ENCODE results near the gene TTC28.

TTC28 gene

DNA sequence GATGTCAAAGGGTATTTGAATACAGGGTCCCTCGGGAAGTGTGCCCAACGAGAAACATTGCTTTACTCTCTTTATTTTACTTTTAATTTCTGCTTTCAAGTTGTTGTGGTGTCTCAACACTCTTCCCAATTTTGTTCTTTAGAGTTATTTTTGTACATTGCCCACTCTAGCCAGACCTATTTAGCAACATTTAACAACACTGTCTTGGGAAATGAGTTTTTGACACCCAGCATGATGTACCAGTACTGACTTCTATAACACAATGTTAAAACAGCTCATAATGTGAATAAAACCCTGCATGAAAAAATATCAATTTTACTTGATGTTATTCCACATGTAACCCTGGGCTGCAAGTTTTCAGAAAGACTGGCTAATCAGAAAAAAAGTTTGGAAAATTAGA, 410.4 kb downstream of the TTC28 start:
- no peak for TF ChIP-seq EZH2phosphoT487 (conservative IDR thresholded peaks at IDR 0.05; ENCODE audit: low read length)
- no peak for TF ChIP-seq CTCF (IDR thresholded peaks at IDR 0.05; ENCODE audit: insufficient read depth, low read length, poor library complexity, severe bottlenecking)
- Histone ChIP-seq H3F3A (ENCODE audit: insufficient read depth) (no peaks in the 10 kb centered on the region), H3K27me3 (ENCODE audit: low read length) (no peaks in the 10 kb centered on the region), H3K9ac (ENCODE audit: low read length) (no peak overlapping the region), H3K9me3 (ENCODE audit: insufficient read depth, low read length) (no peaks in the 10 kb centered on the region), H3K9me2 (replicated peaks; ENCODE audit: insufficient read depth, low read length) (no peaks in the 10 kb centered on the region), H3K4me3 (ENCODE audit: insufficient read depth, low read length, poor library complexity, severe bottlenecking) (no peak overlapping the region), H3K4me2 (ENCODE audit: low read depth, low read length, poor library complexity, severe bottlenecking) (no peak overlapping the region), H3K27ac (ENCODE audit: low read depth, low read length) (no peak overlapping the region), H2AFZ (ENCODE audit: low read depth, low read length, severe bottlenecking) (no peak overlapping the region), H3K36me3 (ENCODE audit: low read length) (no peaks in the 10 kb centered on the region), H3K79me2 (ENCODE audit: insufficient read depth, low read length) (no peaks in the 10 kb centered on the region), H4K20me1 (ENCODE audit: low read depth, low read length) (no peaks in the 10 kb centered on the region)

- no peak overlapping the region for H3K4me3 ChIP-seq (ENCODE audit: insufficient read depth, low read length, poor library complexity, severe bottlenecking)
- H3K27me3 ChIP-seq (ENCODE audit: low read length): no peaks in the 10 kb centered on the region
- H3K36me3 ChIP-seq (ENCODE audit: low read length): no peaks in the 10 kb centered on the region
- H2AFZ ChIP-seq (ENCODE audit: low read depth, low read length, severe bottlenecking): no peak overlapping the region
- H3K9me3 ChIP-seq (ENCODE audit: insufficient read depth, low read length): no peaks in the 10 kb centered on the region
- no peak overlapping the region for H3K27ac ChIP-seq (ENCODE audit: low read depth, low read length)
- TF ChIP-seq EZH2phosphoT487 (conservative IDR thresholded peaks at IDR 0.05; ENCODE audit: low read length) (no peak), CTCF (IDR thresholded peaks at IDR 0.05; ENCODE audit: insufficient read depth, low read length, poor library complexity, severe bottlenecking) (no peak)
- H3K9ac ChIP-seq (ENCODE audit: low read length): no peak overlapping the region
- H3K4me2 ChIP-seq (ENCODE audit: low read depth, low read length, poor library complexity, severe bottlenecking): no peak overlapping the region
- no peaks in the 10 kb centered on the region for H4K20me1 ChIP-seq (ENCODE audit: low read depth, low read length)
- no peaks in the 10 kb centered on the region for H3K79me2 ChIP-seq (ENCODE audit: insufficient read depth, low read length)
- no peaks in the 10 kb centered on the region for H3F3A ChIP-seq (ENCODE audit: insufficient read depth)
- no peaks in the 10 kb centered on the region for H3K9me2 ChIP-seq (replicated peaks; ENCODE audit: insufficient read depth, low read length)
Observed at GRCh38 chr22:28268850-28269249, 410.8 kb downstream of the TTC28 start.

GRCh38 chr22:28268171-28268570, 411.5 kb downstream of the TTC28 start:
- H3K27ac ChIP-seq (ENCODE audit: low read depth, low read length): no peak overlapping the region
- H3K9me3 ChIP-seq (ENCODE audit: insufficient read depth, low read length): no peaks in the 10 kb centered on the region
- no peak overlapping the region for H3K4me2 ChIP-seq (ENCODE audit: low read depth, low read length, poor library complexity, severe bottlenecking)
- no peaks in the 10 kb centered on the region for H4K20me1 ChIP-seq (ENCODE audit: low read depth, low read length)
- H3F3A ChIP-seq (ENCODE audit: insufficient read depth): no peaks in the 10 kb centered on the region
- no peaks in the 10 kb centered on the region for H3K9me2 ChIP-seq (replicated peaks; ENCODE audit: insufficient read depth, low read length)
- no peak overlapping the region for H2AFZ ChIP-seq (ENCODE audit: low read depth, low read length, severe bottlenecking)
- H3K36me3 ChIP-seq (ENCODE audit: low read length): no peaks in the 10 kb centered on the region
- H3K4me3 ChIP-seq (ENCODE audit: insufficient read depth, low read length, poor library complexity, severe bottlenecking): no peak overlapping the region
- TF ChIP-seq CTCF (IDR thresholded peaks at IDR 0.05; ENCODE audit: insufficient read depth, low read length, poor library complexity, severe bottlenecking) (no peak), EZH2phosphoT487 (conservative IDR thresholded peaks at IDR 0.05; ENCODE audit: low read length) (no peak)
- H3K27me3 ChIP-seq (ENCODE audit: low read length): no peaks in the 10 kb centered on the region
- H3K9ac ChIP-seq (ENCODE audit: low read length): no peak overlapping the region
- no peaks in the 10 kb centered on the region for H3K79me2 ChIP-seq (ENCODE audit: insufficient read depth, low read length)

DNA sequence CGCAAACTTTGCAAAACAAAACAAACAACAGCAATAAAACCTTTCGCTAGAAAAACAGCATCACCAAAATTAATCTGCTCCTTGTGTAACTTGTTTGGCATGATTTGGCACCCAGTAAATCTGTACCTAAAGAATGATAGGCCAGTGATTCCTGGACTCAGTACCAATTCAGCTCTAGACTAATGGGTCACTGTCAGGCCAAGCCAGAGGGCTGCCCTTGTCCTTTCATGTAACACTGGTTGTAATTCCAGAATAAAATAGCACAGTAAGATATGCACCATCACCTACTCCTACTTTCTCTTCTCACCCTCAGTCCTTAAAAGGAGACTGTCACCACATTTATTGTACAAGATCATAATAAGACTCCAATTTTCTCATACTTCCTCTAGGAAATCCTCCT, 419.0 kb downstream of the TTC28 start:
- Histone ChIP-seq H3K9ac (ENCODE audit: low read length) (no peak overlapping the region), H4K20me1 (ENCODE audit: low read depth, low read length) (no peaks in the 10 kb centered on the region), H3F3A (ENCODE audit: insufficient read depth) (no peaks in the 10 kb centered on the region), H3K9me3 (ENCODE audit: insufficient read depth, low read length) (no peaks in the 10 kb centered on the region), H3K36me3 (ENCODE audit: low read length) (no peaks in the 10 kb centered on the region), H3K9me2 (replicated peaks; ENCODE audit: insufficient read depth, low read length) (no peaks in the 10 kb centered on the region), H3K27ac (ENCODE audit: low read depth, low read length) (no peak overlapping the region), H2AFZ (ENCODE audit: low read depth, low read length, severe bottlenecking) (no peak overlapping the region), H3K27me3 (ENCODE audit: low read length) (no peaks in the 10 kb centered on the region), H3K4me3 (ENCODE audit: insufficient read depth, low read length, poor library complexity, severe bottlenecking) (no peak overlapping the region), H3K4me2 (ENCODE audit: low read depth, low read length, poor library complexity, severe bottlenecking) (no peak overlapping the region), H3K79me2 (ENCODE audit: insufficient read depth, low read length) (no peaks in the 10 kb centered on the region)
- TF ChIP-seq CTCF (IDR thresholded peaks at IDR 0.05; ENCODE audit: insufficient read depth, low read length, poor library complexity, severe bottlenecking): no peak
- TF ChIP-seq EZH2phosphoT487 (conservative IDR thresholded peaks at IDR 0.05; ENCODE audit: low read length): no peak

All from SU-DHL-6 (cell line).